Measurements from ENCODE around the gene KRT31.

- no peak for TF ChIP-seq CTCF (IDR thresholded peaks at IDR 0.05; ENCODE audit: low read depth, low read length)
- no peak for TF ChIP-seq EZH2phosphoT487 (IDR thresholded peaks at IDR 0.05; ENCODE audit: low read depth)
Measured at GRCh38 chr17:41416479-41416878, 19.1 kb upstream of the KRT31 start.
